ENCODE results near the gene MAP7.
"Not testable (repeated sequence)": the region's sequence is repeated elsewhere in the genome, so short reads cannot be mapped to it uniquely, and the experiment has no call there.

The MAP7 gene

DNA sequence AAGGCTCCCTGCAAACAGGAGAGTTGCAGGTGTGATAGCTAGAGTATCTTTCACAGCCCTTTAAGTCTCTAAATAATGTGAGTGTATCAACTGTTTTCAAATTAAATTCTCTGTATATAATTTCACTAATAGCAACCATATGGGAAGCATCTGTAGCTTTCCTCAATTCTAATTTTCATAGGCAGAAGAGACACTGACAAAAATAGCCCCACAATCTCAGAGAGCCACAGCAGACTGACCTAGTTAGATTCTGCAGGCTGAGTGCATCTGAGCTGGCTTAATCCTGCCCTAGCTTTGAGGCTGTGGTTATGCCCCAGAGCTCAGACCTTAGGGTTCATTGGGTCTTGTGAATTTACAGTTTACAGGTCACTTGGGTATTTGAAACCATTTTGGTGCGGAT is 63.9 kb downstream of the MAP7 start:
- TF ChIP-seq CTCF (IDR thresholded peaks at IDR 0.05; ENCODE audit: low read depth, low read length, poor library complexity, severe bottlenecking) (no peak), EZH2phosphoT487 (IDR thresholded peaks at IDR 0.05; ENCODE audit: borderline replicate concordance, low read length) (no peak)
- H3K4me2 ChIP-seq (ENCODE audit: low read length) = no peak overlapping the region
- H3K36me3 ChIP-seq (ENCODE audit: control insufficient read depth, low read length) = no peaks in the 10 kb centered on the region
- H3K4me1 ChIP-seq (ENCODE audit: control insufficient read depth, low read length) = no peaks in the 10 kb centered on the region
- no peaks in the 10 kb centered on the region for H3F3A ChIP-seq (ENCODE audit: control insufficient read depth, insufficient read depth)
- no peaks in the 10 kb centered on the region for H3K79me2 ChIP-seq (ENCODE audit: control insufficient read depth, low read length)
- H3K27ac ChIP-seq (ENCODE audit: low read depth, low read length) = no peak overlapping the region
- no peaks in the 10 kb centered on the region for H3K9me3 ChIP-seq (ENCODE audit: control insufficient read depth, insufficient read depth, low read length)
- H3K27me3 ChIP-seq (ENCODE audit: control insufficient read depth, low read length) = 0 out of 2 replicates have a peak, but pooled peaks cover 4% of the 10 kb centered on the region
- H4K20me1 ChIP-seq (ENCODE audit: control insufficient read depth, insufficient read depth, low read depth, low read length) = no peaks in the 10 kb centered on the region
- H3K9me2 ChIP-seq (replicated peaks; ENCODE audit: control insufficient read depth, low read length) = no peaks in the 10 kb centered on the region
- no peak overlapping the region for H3K4me3 ChIP-seq (ENCODE audit: low read length)

DNA sequence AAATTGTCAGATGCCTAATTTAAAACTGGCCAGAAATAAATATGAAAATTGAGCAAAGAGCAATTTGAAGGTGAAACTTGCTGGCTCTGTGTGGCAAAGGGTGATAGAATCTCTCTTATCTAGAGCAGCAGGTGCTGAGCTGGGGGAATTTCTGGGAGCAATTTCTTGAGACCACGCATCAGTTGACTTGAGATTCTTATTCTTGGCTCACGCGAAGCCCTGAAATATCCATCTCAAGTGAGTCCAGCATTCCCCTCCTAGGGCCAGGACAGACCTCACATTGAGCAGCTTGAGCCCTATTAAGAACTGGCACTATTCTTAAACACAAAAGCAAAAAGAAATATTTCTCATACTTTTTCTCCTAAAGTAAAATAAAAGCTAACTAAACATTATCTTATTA is 66.3 kb downstream of the MAP7 start:
- H3K27ac ChIP-seq (ENCODE audit: low read depth, low read length) = no peak overlapping the region

DNA sequence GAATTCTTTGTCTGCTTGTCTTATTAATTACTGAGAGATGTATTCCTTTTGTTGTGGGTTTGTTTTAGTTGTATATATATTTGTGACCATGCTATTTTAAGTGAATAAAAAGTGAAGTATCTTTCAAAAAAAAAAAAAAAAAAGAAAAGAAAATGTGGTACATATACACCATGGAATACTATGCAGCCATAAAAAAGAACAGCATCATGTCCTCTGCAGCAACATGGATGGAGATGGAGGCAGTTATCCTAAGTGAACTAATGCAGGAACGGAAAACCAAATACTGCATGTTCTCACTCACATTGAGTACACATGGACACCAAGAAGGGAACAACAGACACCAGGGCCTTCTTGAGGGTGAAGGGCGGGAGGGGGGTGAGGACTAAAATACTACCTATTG is 67.2 kb downstream of the MAP7 start:
- not testable (repeated sequence) for H3K79me2 ChIP-seq (ENCODE audit: control insufficient read depth, low read length)

More for the DNA sequence above, 66.3 kb downstream of the MAP7 start:
- TF ChIP-seq EZH2phosphoT487 (IDR thresholded peaks at IDR 0.05; ENCODE audit: borderline replicate concordance, low read length) (no peak), CTCF (IDR thresholded peaks at IDR 0.05; ENCODE audit: low read depth, low read length, poor library complexity, severe bottlenecking) (no peak)
- Histone ChIP-seq H3K4me1 (ENCODE audit: control insufficient read depth, low read length) (no peaks in the 10 kb centered on the region), H3K9me3 (ENCODE audit: control insufficient read depth, insufficient read depth, low read length) (no peaks in the 10 kb centered on the region), H3K9me2 (replicated peaks; ENCODE audit: control insufficient read depth, low read length) (no peaks in the 10 kb centered on the region), H3K79me2 (ENCODE audit: control insufficient read depth, low read length) (no peaks in the 10 kb centered on the region), H3F3A (ENCODE audit: control insufficient read depth, insufficient read depth) (no peaks in the 10 kb centered on the region), H3K4me2 (ENCODE audit: low read length) (no peak overlapping the region), H3K36me3 (ENCODE audit: control insufficient read depth, low read length) (no peaks in the 10 kb centered on the region), H4K20me1 (ENCODE audit: control insufficient read depth, insufficient read depth, low read depth, low read length) (no peaks in the 10 kb centered on the region), H3K27me3 (ENCODE audit: control insufficient read depth, low read length) (no peaks in the 10 kb centered on the region), H3K4me3 (ENCODE audit: low read length) (no peak overlapping the region)

DNA sequence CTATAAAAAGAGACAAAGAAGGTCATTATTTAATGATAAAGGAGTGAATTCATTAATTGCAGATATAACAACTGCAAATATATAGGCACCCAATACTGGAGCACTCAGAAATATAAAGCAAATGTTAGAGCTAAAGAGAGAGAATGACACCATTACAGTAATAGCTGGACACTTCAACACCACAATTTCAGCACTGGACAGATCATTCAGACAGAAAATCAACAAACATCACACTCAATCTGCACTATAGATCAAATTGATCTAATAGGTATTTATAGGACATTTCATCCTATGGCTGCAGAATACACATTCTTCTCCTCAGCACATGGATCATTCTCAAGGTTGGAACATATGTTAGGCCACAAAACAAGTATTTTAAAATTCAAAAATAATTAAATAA is 72.7 kb downstream of the MAP7 start:
- Histone ChIP-seq H3K27me3 (ENCODE audit: control insufficient read depth, low read length) (no peaks in the 10 kb centered on the region), H3F3A (ENCODE audit: control insufficient read depth, insufficient read depth) (no peaks in the 10 kb centered on the region), H3K9me2 (replicated peaks; ENCODE audit: control insufficient read depth, low read length) (no peaks in the 10 kb centered on the region), H3K79me2 (ENCODE audit: control insufficient read depth, low read length) (no peaks in the 10 kb centered on the region), H3K36me3 (ENCODE audit: control insufficient read depth, low read length) (no peaks in the 10 kb centered on the region), H3K9me3 (ENCODE audit: control insufficient read depth, insufficient read depth, low read length) (no peaks in the 10 kb centered on the region), H4K20me1 (ENCODE audit: control insufficient read depth, insufficient read depth, low read depth, low read length) (no peaks in the 10 kb centered on the region), H3K4me1 (ENCODE audit: control insufficient read depth, low read length) (no peaks in the 10 kb centered on the region), H3K4me3 (ENCODE audit: low read length) (no peak overlapping the region), H3K4me2 (ENCODE audit: low read length) (no peak overlapping the region), H3K27ac (ENCODE audit: low read depth, low read length) (no peak overlapping the region)
- no peak for TF ChIP-seq CTCF (IDR thresholded peaks at IDR 0.05; ENCODE audit: low read depth, low read length, poor library complexity, severe bottlenecking)
- TF ChIP-seq EZH2phosphoT487 (IDR thresholded peaks at IDR 0.05; ENCODE audit: borderline replicate concordance, low read length) = no peak

More for the DNA sequence above, 67.2 kb downstream of the MAP7 start:
- not testable (repeated sequence) for H3K27ac ChIP-seq (ENCODE audit: low read depth, low read length); H3K36me3 ChIP-seq (ENCODE audit: control insufficient read depth, low read length); H3K27me3 ChIP-seq (ENCODE audit: control insufficient read depth, low read length); H3K9me2 ChIP-seq (replicated peaks; ENCODE audit: control insufficient read depth, low read length); H3K9me3 ChIP-seq (ENCODE audit: control insufficient read depth, insufficient read depth, low read length); H3K4me2 ChIP-seq (ENCODE audit: low read length); H4K20me1 ChIP-seq (ENCODE audit: control insufficient read depth, insufficient read depth, low read depth, low read length); H3K4me1 ChIP-seq (ENCODE audit: control insufficient read depth, low read length); H3F3A ChIP-seq (ENCODE audit: control insufficient read depth, insufficient read depth); H3K4me3 ChIP-seq (ENCODE audit: low read length)

Measured in DOHH2 (cell line).